Nucleus accumbens (tissue), 56 donors: ENCODE measurements around the gene TNFRSF13B.
"Not testable (repeated sequence)": the region's sequence is repeated elsewhere in the genome, so short reads cannot be mapped to it uniquely, and the experiment has no call there.

ENCODE experiments used
- DNase-seq, 56 donors: peaks; one replicate each; lab custom pipeline; 2025; lab: John Stamatoyannopoulos, UW

TNFRSF13B gene

GRCh38 chr17:16929035-16929680, 42.8 kb downstream of the TNFRSF13B start:
- DNase-seq = no peak

- no peak for DNase-seq
Measured at GRCh38 chr17:16928406-16929034, 43.4 kb downstream of the TNFRSF13B start.

GRCh38 chr17:16927641-16928321, 44.1 kb downstream of the TNFRSF13B start:
- DNase-seq = no peak

- no peak for DNase-seq
Measured at GRCh38 chr17:16926571-16927451, 45.1 kb downstream of the TNFRSF13B start.

- no peak for DNase-seq
Measured at GRCh38 chr17:16926061-16926511, 45.8 kb downstream of the TNFRSF13B start.

GRCh38 chr17:16925461-16926060, 46.4 kb downstream of the TNFRSF13B start:
- no peak for DNase-seq

GRCh38 chr17:16924696-16925440, 47.0 kb downstream of the TNFRSF13B start:
- DNase-seq = no peak

GRCh38 chr17:16923904-16924695, 47.8 kb downstream of the TNFRSF13B start:
- DNase-seq = no peak

- no peak for DNase-seq
Measured at GRCh38 chr17:16923097-16923903, 48.6 kb downstream of the TNFRSF13B start.

GRCh38 chr17:16922386-16923096, 49.4 kb downstream of the TNFRSF13B start:
- no peak for DNase-seq

- DNase-seq = not testable (repeated sequence)
Measured at GRCh38 chr17:16921451-16921850, 50.5 kb downstream of the TNFRSF13B start.

GRCh38 chr17:16920628-16921020, 51.3 kb downstream of the TNFRSF13B start:
- DNase-seq = no peak

- no peak for DNase-seq
Measured at GRCh38 chr17:16919663-16920627, 52.0 kb downstream of the TNFRSF13B start.

GRCh38 chr17:16918443-16918842, 53.5 kb downstream of the TNFRSF13B start:
- no peak for DNase-seq

GRCh38 chr17:16917671-16918394, 54.1 kb downstream of the TNFRSF13B start:
- DNase-seq = no peak
